Measurements from ENCODE around the gene ADCY3. TPM values are rescaled to one million over a fixed set of nuclear protein-coding genes. Genes with fewer than 3 reads are reported as not detected.

ADCY3 gene
- total RNA-seq, 2 experiments from 2014 or later, result 46.3 to 47.9 TPM

GRCh38 chr2:24912523-24912922 lies 7.5 kb downstream of the ADCY3 start:
- POLR2A ChIA-PET, result no interaction called here
- TF ChIP-seq, protein P1, sequence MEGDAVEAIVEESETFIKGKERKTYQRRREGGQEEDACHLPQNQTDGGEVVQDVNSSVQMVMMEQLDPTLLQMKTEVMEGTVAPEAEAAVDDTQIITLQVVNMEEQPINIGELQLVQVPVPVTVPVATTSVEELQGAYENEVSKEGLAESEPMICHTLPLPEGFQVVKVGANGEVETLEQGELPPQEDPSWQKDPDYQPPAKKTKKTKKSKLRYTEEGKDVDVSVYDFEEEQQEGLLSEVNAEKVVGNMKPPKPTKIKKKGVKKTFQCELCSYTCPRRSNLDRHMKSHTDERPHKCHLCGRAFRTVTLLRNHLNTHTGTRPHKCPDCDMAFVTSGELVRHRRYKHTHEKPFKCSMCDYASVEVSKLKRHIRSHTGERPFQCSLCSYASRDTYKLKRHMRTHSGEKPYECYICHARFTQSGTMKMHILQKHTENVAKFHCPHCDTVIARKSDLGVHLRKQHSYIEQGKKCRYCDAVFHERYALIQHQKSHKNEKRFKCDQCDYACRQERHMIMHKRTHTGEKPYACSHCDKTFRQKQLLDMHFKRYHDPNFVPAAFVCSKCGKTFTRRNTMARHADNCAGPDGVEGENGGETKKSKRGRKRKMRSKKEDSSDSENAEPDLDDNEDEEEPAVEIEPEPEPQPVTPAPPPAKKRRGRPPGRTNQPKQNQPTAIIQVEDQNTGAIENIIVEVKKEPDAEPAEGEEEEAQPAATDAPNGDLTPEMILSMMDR (IDR thresholded peaks at IDR 0.05), result no peak
- intact Hi-C loops (cut with micrococcal nuclease), result no loop called here
- H3K9me3 Mint-ChIP-seq, result no peaks in the 10 kb centered on the region
- no peak for DNase-seq
- H3K4me3 Mint-ChIP-seq, result no peak overlapping the region
- no peaks in the 10 kb centered on the region for H3K27me3 Mint-ChIP-seq
- H3K27ac Mint-ChIP-seq, result no peak overlapping the region
- no peak for ATAC-seq
- H3K4me1 Mint-ChIP-seq (ENCODE audit: low read depth), result peaks cover 14% of the 10 kb centered on the region
- H3K36me3 Mint-ChIP-seq (ENCODE audit: low read depth), result peaks cover 50% of the 10 kb centered on the region
- CTCF ChIA-PET, result interaction anchor here (1.0 kb wide), 1 partner anchor 12 kb away, joined by 3 read pairs; no protein-coding TSS in a partner anchor

GRCh38 chr2:24910245-24910644 lies 9.8 kb downstream of the ADCY3 start:
- Mint-ChIP-seq H3K4me1 (ENCODE audit: low read depth) (peaks cover 9% of the 10 kb centered on the region), H3K36me3 (ENCODE audit: low read depth) (peaks cover 46% of the 10 kb centered on the region), H3K27me3 (no peaks in the 10 kb centered on the region), H3K9me3 (no peaks in the 10 kb centered on the region), H3K27ac (no peak overlapping the region), H3K4me3 (no peak overlapping the region)
- no peak for DNase-seq
- TF ChIP-seq, protein P1 (IDR thresholded peaks at IDR 0.05), result no peak
- POLR2A ChIA-PET, result no interaction called here
- ATAC-seq, result no peak
- CTCF ChIA-PET, result no interaction called here
- intact Hi-C loops (cut with micrococcal nuclease), result no loop called here

- Mint-ChIP-seq H3K4me3 (no peak overlapping the region), H3K27me3 (no peaks in the 10 kb centered on the region), H3K27ac (no peak overlapping the region), H3K36me3 (ENCODE audit: low read depth) (peaks cover 43% of the 10 kb centered on the region), H3K4me1 (ENCODE audit: low read depth) (peaks cover 5% of the 10 kb centered on the region), H3K9me3 (no peaks in the 10 kb centered on the region)
- TF ChIP-seq, protein P1 (IDR thresholded peaks at IDR 0.05), result no peak
- ChIA-PET CTCF (no interaction called here), POLR2A (no interaction called here)
- intact Hi-C loops (cut with micrococcal nuclease), result no loop called here
- DNase-seq (no peak), ATAC-seq (no peak)
Measured at GRCh38 chr2:24909555-24910177, 10.4 kb downstream of the ADCY3 start.

GRCh38 chr2:24908461-24908901 lies 11.6 kb downstream of the ADCY3 start:
- TF ChIP-seq, protein P1 (IDR thresholded peaks at IDR 0.05), result no peak
- Mint-ChIP-seq H3K36me3 (ENCODE audit: low read depth) (peaks cover 48% of the 10 kb centered on the region), H3K4me1 (ENCODE audit: low read depth) (peaks cover 4% of the 10 kb centered on the region), H3K27ac (no peak overlapping the region), H3K4me3 (no peak overlapping the region), H3K27me3 (no peaks in the 10 kb centered on the region), H3K9me3 (no peaks in the 10 kb centered on the region)
- intact Hi-C loops (cut with micrococcal nuclease), result no loop called here
- DNase-seq (no peak), ATAC-seq (no peak)
- ChIA-PET CTCF (no interaction called here), POLR2A (no interaction called here)

DNA sequence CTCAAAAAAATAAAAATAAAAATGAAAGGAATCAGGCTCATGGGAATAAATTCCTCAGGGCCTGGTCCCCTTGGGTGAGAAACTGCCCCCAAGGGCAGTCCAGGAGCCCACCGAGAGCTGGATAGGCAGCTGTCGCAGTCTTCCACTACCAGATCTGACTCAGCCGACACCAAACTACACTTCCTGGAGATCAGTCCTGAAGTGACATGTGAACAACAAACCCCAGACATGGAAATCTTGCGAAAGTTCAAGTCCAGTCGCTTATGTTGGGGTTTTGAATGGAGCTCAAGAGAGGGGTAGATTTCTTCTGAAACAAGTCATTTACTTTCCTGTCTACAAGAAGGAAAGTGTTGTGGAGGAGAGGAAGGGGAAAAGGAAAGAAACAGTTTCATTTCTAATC lies 12.9 kb downstream of the ADCY3 start:
- H3K36me3 Mint-ChIP-seq (ENCODE audit: low read depth), result peaks cover 51% of the 10 kb centered on the region
- H3K9me3 Mint-ChIP-seq, result no peaks in the 10 kb centered on the region

More for the DNA sequence above, 12.9 kb downstream of the ADCY3 start:
- Mint-ChIP-seq H3K27me3 (no peaks in the 10 kb centered on the region), H3K4me3 (no peak overlapping the region), H3K4me1 (ENCODE audit: low read depth) (peaks cover 4% of the 10 kb centered on the region), H3K27ac (no peak overlapping the region)
- ATAC-seq (no peak), DNase-seq (no peak)
- TF ChIP-seq, protein P1 (IDR thresholded peaks at IDR 0.05), result no peak
- ChIA-PET POLR2A (no interaction called here), CTCF (no interaction called here)
- intact Hi-C loops (cut with micrococcal nuclease), result no loop called here
